GM12878 (cell line): ENCODE results near the gene STARD8. TPM values are rescaled to one million over a fixed set of nuclear protein-coding genes. Genes with fewer than 3 reads are reported as not detected.

Source experiments
- ATAC-seq: fragments of 200-7000 bp; cut with Tn5 transposase; 3 replicates; pipeline ENCODE4 v1.9.1; 2020; ENCODE audit warnings: mild to moderate bottlenecking, moderate library complexity
- BruUV-seq: library from RNA; stranded (reverse); fragments of 400-500 nt; replicated peaks from 2 replicates; lab custom pipeline; 2021; lab: Mats Ljungman, UMichigan
- CTCF ChIA-PET: fragments of 300-600 bp; sonication (Branson Sonifier 250); formaldehyde crosslinking; extraction: SDS; loops from one replicate; lab custom pipeline; 2021; ENCODE audit warnings: inconsistent platforms; lab: Yijun Ruan, JAX
- POLR2A ChIA-PET: fragments of 350-600 bp; formaldehyde crosslinking; extraction: SDS; loops from one replicate; lab custom pipeline; 2021; ENCODE audit warnings: inconsistent platforms; lab: Charles Lee
- RAD21 ChIA-PET: fragments of 300-600 bp; sonication (Branson Sonifier 250); formaldehyde crosslinking; loops from one replicate; lab custom pipeline; 2023; ENCODE audit warnings: antibody characterized with exemption; ENCODE audit not compliant: unreplicated experiment; lab: Charles Lee
- SMC1A ChIA-PET: fragments of 300-600 bp; sonication (Branson Sonifier 250); formaldehyde crosslinking; loops from one replicate; lab custom pipeline; 2023; ENCODE audit not compliant: unreplicated experiment, uncharacterized antibody; lab: Charles Lee
- DNase-seq: peaks from one replicate; pipeline ENCODE4 v3.0.0-alpha.2; 2011; ENCODE audit warnings: low read depth, low spot score
- FAIRE-seq: peaks from 3 replicates; lab custom pipeline; 2011; peaks lifted over from hg19 to GRCh38; lab: Jason Lieb, UNC
- H2AFZ ChIP-seq: 2 replicates; pipeline ENCODE4 v1.6.0; 2011; ENCODE audit warnings: low read depth, low read length, control low read depth; ENCODE audit not compliant: control insufficient read depth
- H3K27ac ChIP-seq: 2 replicates; pipeline ENCODE4 v1.5.1; 2011; ENCODE audit warnings: control low read depth; ENCODE audit not compliant: control insufficient read depth, insufficient read depth
- H3K27me3 ChIP-seq, 2 experiments: replicated peaks in 1 of 2; 2 replicates each; pipeline versions ENCODE4 v1.6.0 to v1.6.1; 2011; ENCODE audit warnings: low read length in 1 of 2; ENCODE audit not compliant: control insufficient read depth in 2 of 2, insufficient read depth in 2 of 2
- H3K36me3 ChIP-seq, 2 experiments: 2 replicates each; pipeline ENCODE4 v1.5.1; 2011; ENCODE audit warnings: low read length in 1 of 2; ENCODE audit not compliant: control insufficient read depth in 2 of 2, insufficient read depth in 2 of 2
- H3K4me1 ChIP-seq: 2 replicates; pipeline ENCODE4 v1.6.1; 2011; ENCODE audit warnings: mild to moderate bottlenecking, low read length, moderate library complexity, mixed read lengths; ENCODE audit not compliant: control insufficient read depth, insufficient read depth
- H3K4me2 ChIP-seq: 2 replicates; pipeline ENCODE4 v1.6.0; 2011; ENCODE audit warnings: control low read depth; ENCODE audit not compliant: control insufficient read depth, insufficient read depth
- H3K4me3 ChIP-seq: fragments of 200-600 bp; sonication (generic); 2 replicates; pipeline ENCODE4 v1.5.1; 2016
- H3K79me2 ChIP-seq: 2 replicates; pipeline ENCODE4 v1.6.0; 2011; ENCODE audit warnings: low read length; ENCODE audit not compliant: control insufficient read depth, insufficient read depth
- H3K9ac ChIP-seq: 2 replicates; pipeline ENCODE4 v1.8.0; 2011; ENCODE audit warnings: low read length, control low read depth, mixed read lengths; ENCODE audit not compliant: control insufficient read depth, insufficient read depth
- H3K9me3 ChIP-seq: replicated peaks from 3 replicates; pipeline ENCODE4 v1.5.1; 2011; ENCODE audit warnings: mild to moderate bottlenecking, low read length; ENCODE audit not compliant: control insufficient read depth, insufficient read depth
- H4K20me1 ChIP-seq: 2 replicates; pipeline ENCODE4 v1.6.0; 2011; ENCODE audit not compliant: control insufficient read depth, insufficient read depth
- BRCA1 ChIP-seq: IDR thresholded peaks from 2 replicates; pipeline ENCODE4 v1.6.1; 2011; ENCODE audit warnings: low read depth, low read length, improper control_type of control experiment
- CREB1 ChIP-seq: IDR thresholded peaks from 2 replicates; pipeline ENCODE4 v1.6.1; 2012; ENCODE audit warnings: low read depth, mild to moderate bottlenecking, inconsistent platforms
- NR2C1 ChIP-seq: fragments of 450-650 bp; IDR thresholded peaks from 2 replicates; pipeline ENCODE4 v1.6.1; 2017; ENCODE audit warnings: antibody characterized with exemption, mild to moderate bottlenecking, moderate library complexity
- RB1 ChIP-seq: fragments of 450-650 bp; formaldehyde crosslinking; IDR thresholded peaks from 2 replicates; pipeline ENCODE4 v1.6.1; 2017; ENCODE audit warnings: mild to moderate bottlenecking, borderline replicate concordance
- TARDBP ChIP-seq: IDR thresholded peaks from 2 replicates; pipeline ENCODE4 v1.6.1; 2016; ENCODE audit warnings: borderline replicate concordance
- ZBED1 ChIP-seq: IDR thresholded peaks from 2 replicates; pipeline ENCODE4 v1.6.1; 2016; ENCODE audit warnings: borderline replicate concordance
- whole genome bisulfite sequencing: methylation state at CpG from one replicate; pipeline ENCODE4 v1.1.6; 2016; ENCODE audit warnings: low lambda C conversion rate; ENCODE audit not compliant: insufficient replicate concordance, insufficient coverage; ENCODE audit errors: missing lambda C conversion rate; 5-methylcytosine and 5-hydroxymethylcytosine counted together
- in situ Hi-C: fragments of 300-500 bp; cut with MboI; formaldehyde crosslinking; loops from 9 replicates; pipeline ENCODE4 v1.14.3; 2018; ENCODE audit warnings: mixed read lengths
- intact Hi-C: fragments of 100-400 bp; cut with micrococcal nuclease; formaldehyde crosslinking; loops from one replicate; pipeline ENCODE4 v1.14.2; 2022; ENCODE audit not compliant: unreplicated experiment
- polyA plus RNA-seq, 11 experiments: library from polyadenylated mRNA; depleted of rRNA in 4 of 11; unstranded in 6 of 11; stranded (reverse) in 5 of 11; fragments of >200 nt; fragmentation: Nextera tagmentation in 4 of 11; fragmentation: Illumina TruSeq in 1 of 11; extraction: Ambion mirVana in 4 of 11; extraction: Trizol in 1 of 11; gene quantifications; 1 replicate in 1 of 11; 2 replicates in 10 of 11; pipeline versions ENCODE4 v1.2.1 to v1.2.3, GENCODE V29; 2011 to 2016; ENCODE audit warnings: inconsistent platforms in 2 of 11, missing spikeins in 2 of 11, low read depth in 1 of 11
- total RNA-seq, 4 experiments: library from RNA; depleted of rRNA in 3 of 4; stranded (reverse); fragments of >200 nt in 3 of 4; fragmentation: Illumina TruSeq in 1 of 4; extraction: Trizol in 1 of 4; gene quantifications; 2 replicates each; pipeline versions ENCODE4 v1.2.1 to v1.2.3, GENCODE V29; 2013 to 2021
- TF ChIP-seq, protein P1 (sequence below): fragments of 450-650 bp; IDR thresholded peaks from 2 replicates; pipeline ENCODE4 v1.6.1; 2016; ENCODE audit warnings: mild to moderate bottlenecking

STARD8 gene
- total and polyA plus RNA-seq, 10 of the 15 experiments (the other 5 are each of a cell fraction or from before 2014, with no cell fraction given): 0.03 to 0.14 (median 0.07) TPM; not detected in 6

DNA sequence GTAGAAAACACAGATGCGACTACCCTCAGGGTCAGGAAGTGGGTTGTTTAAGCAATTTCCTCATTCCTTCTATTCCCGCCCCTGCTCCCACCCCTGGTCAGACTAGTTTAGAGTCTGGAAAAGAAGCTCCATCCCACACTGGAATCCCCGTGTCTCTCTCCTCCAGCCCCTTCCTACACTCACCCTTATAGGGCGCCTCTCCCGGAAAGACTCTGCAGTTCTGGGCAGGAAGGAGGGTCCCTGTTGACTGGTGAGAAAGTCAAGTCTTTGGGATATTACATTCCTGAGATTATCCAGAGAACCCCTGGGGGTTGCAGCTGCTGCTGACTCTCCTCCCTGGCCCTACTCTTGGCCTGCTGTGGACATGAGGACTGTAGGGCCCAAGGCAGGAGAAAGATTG, 11.9 kb downstream of the STARD8 start (continued):
- no peak for TF ChIP-seq RB1
- TF ChIP-seq, protein P1, sequence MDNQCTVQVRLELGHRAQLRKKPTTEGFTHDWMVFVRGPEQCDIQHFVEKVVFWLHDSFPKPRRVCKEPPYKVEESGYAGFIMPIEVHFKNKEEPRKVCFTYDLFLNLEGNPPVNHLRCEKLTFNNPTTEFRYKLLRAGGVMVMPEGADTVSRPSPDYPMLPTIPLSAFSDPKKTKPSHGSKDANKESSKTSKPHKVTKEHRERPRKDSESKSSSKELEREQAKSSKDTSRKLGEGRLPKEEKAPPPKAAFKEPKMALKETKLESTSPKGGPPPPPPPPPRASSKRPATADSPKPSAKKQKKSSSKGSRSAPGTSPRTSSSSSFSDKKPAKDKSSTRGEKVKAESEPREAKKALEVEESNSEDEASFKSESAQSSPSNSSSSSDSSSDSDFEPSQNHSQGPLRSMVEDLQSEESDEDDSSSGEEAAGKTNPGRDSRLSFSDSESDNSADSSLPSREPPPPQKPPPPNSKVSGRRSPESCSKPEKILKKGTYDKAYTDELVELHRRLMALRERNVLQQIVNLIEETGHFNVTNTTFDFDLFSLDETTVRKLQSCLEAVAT: no peak
- no peak for TF ChIP-seq CREB1
- TF ChIP-seq, all 136 proteins: peak for 0

DNA sequence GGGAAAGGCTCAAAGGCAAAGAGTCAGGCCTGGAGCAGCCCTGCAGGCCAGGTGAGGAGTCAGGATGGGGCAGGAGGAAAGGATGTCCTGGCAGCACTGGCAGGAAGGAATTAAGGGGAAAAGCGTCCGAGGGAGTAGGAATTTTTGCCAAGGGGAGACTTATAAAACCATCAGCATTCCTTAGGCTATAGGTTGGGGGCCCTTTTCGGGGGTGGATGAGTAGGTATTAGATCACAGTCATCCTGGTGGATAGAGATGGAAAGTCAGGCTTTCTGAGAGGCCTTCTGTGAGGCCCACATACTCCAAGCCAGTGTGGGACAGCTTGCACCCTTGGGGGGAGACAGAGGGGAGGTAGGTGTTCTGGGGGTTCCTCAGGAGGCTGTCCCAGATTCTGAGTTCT, 12.3 kb downstream of the STARD8 start:
- Histone ChIP-seq H3K27me3 (no peaks in the 10 kb centered on the region), H2AFZ (no peak overlapping the region), H3K4me1 (no peaks in the 10 kb centered on the region), H3K36me3 (no peaks in the 10 kb centered on the region), H3K4me3 (no peak overlapping the region), H3K4me2 (no peak overlapping the region), H3K9ac (no peak overlapping the region), H3K79me2 (no peaks in the 10 kb centered on the region), H4K20me1 (no peaks in the 10 kb centered on the region), H3K9me3 (no peaks in the 10 kb centered on the region), H3K27ac (no peak overlapping the region)
- in situ Hi-C loops (no loop called here), intact Hi-C loops (no loop called here)
- RAD21 ChIA-PET: no interaction called here
- FAIRE-seq: no peak
- POLR2A ChIA-PET: no interaction called here
- TF ChIP-seq ZBED1 (no peak), BRCA1 (no peak), TARDBP (no peak), NR2C1 (no peak)
- DNase-seq: no peak
- CTCF ChIA-PET: no interaction called here
- BruUV-seq: no TSS peak
- no peak for ATAC-seq
- SMC1A ChIA-PET: no interaction called here
- WGBS: 39% methylated on average over 3 of the region's 3 CpGs
